H1 (cell line): ENCODE measurements around the gene S100A13. TPM values are rescaled to one million over a fixed set of nuclear protein-coding genes. Genes with fewer than 3 reads are reported as not detected.

Experiments used
- CTCF ChIA-PET: fragments of 300-600 bp; sonication (Branson Sonifier 250); formaldehyde crosslinking; loops from one replicate; lab custom pipeline; 2021; ENCODE audit not compliant: partially characterized antibody; lab: Charles Lee
- POLR2A ChIA-PET: fragments of 300-600 bp; sonication (Branson Sonifier 250); formaldehyde crosslinking; loops from one replicate; lab custom pipeline; 2021; ENCODE audit warnings: inconsistent platforms; ENCODE audit not compliant: partially characterized antibody; lab: Charles Lee
- DNase-seq, 2 experiments: peaks; one replicate each; pipeline versions ENCODE4 v3.0.0 to v3.0.0-alpha.2; 2010 to 2022; ENCODE audit warnings: low spot score in 2 of 2, low read depth in 1 of 2, mixed read lengths in 1 of 2
- FAIRE-seq: peaks from 2 replicates; lab custom pipeline; 2011; peaks lifted over from hg19 to GRCh38; lab: Jason Lieb, UNC
- H2AFZ ChIP-seq: 2 replicates; pipeline ENCODE4 v1.8.1; 2012; ENCODE audit warnings: low read length, inconsistent platforms
- H2AK5ac ChIP-seq: 2 replicates; pipeline ENCODE4 v1.6.1; 2013; ENCODE audit warnings: low read depth, low read length
- H2BK120ac ChIP-seq: replicated peaks from 2 replicates; pipeline ENCODE3; 2013; ENCODE audit warnings: low read depth, low read length, inconsistent platforms
- H2BK12ac ChIP-seq: 2 replicates; pipeline ENCODE4 v1.6.1; 2013; ENCODE audit warnings: low read depth, low read length
- H2BK15ac ChIP-seq: 2 replicates; pipeline ENCODE4 v1.6.1; 2013; ENCODE audit warnings: low read length
- H2BK20ac ChIP-seq: 2 replicates; pipeline ENCODE4 v1.6.1; 2013; ENCODE audit warnings: low read length
- H2BK5ac ChIP-seq: 2 replicates; pipeline ENCODE4 v1.6.1; 2013; ENCODE audit warnings: low read depth, low read length
- H3K14ac ChIP-seq: 2 replicates; pipeline ENCODE4 v1.6.1; 2013; ENCODE audit warnings: inconsistent platforms; ENCODE audit not compliant: insufficient read length
- H3K18ac ChIP-seq: 2 replicates; pipeline ENCODE4 v1.6.1; 2013; ENCODE audit warnings: low read length; ENCODE audit errors: extremely low read depth
- H3K23ac ChIP-seq: 2 replicates; pipeline ENCODE4 v1.6.1; 2013; ENCODE audit warnings: inconsistent platforms; ENCODE audit not compliant: insufficient read length
- H3K23me2 ChIP-seq: 2 replicates; pipeline ENCODE4 v1.6.1; 2013; ENCODE audit warnings: low read depth, low read length
- H3K27ac ChIP-seq: 2 replicates; pipeline ENCODE4 v1.6.1; 2011; ENCODE audit warnings: low read depth, low read length, inconsistent platforms
- H3K27me3 ChIP-seq, 4 experiments: replicated peaks in 1 of 4; 1 replicate in 1 of 4; 2 replicates in 3 of 4; pipeline versions ENCODE4 v1.6.1 to v1.8.1; 2011 to 2013; ENCODE audit warnings: low read length in 3 of 4, mild to moderate bottlenecking in 3 of 4, inconsistent platforms in 2 of 4, mixed read lengths in 2 of 4, moderate library complexity in 1 of 4; ENCODE audit not compliant: control insufficient read depth in 3 of 4, insufficient read depth in 3 of 4; ENCODE audit errors: extremely low read depth in 1 of 4
- H3K36me3 ChIP-seq, 4 experiments: 2 replicates each; pipeline versions ENCODE4 v1.6.1 to v1.8.1; 2011 to 2013; ENCODE audit warnings: mild to moderate bottlenecking in 4 of 4, low read length in 3 of 4, moderate library complexity in 2 of 4, control low read depth in 1 of 4, inconsistent platforms in 1 of 4; ENCODE audit not compliant: insufficient read depth in 4 of 4, control insufficient read depth in 2 of 4
- H3K4ac ChIP-seq: replicated peaks from 2 replicates; pipeline ENCODE3; 2013; ENCODE audit warnings: low read length, low read depth, mixed read lengths, inconsistent platforms; ENCODE audit not compliant: insufficient read length
- H3K4me1 ChIP-seq, 4 experiments: replicated peaks in 1 of 4; 1 replicate in 1 of 4; 2 replicates in 3 of 4; pipeline versions ENCODE4 v1.6.1 to v1.8.1; 2011 to 2013; ENCODE audit warnings: low read length in 3 of 4, inconsistent platforms in 2 of 4, mixed read lengths in 1 of 4; ENCODE audit not compliant: insufficient read depth in 4 of 4, control insufficient read depth in 3 of 4
- H3K4me2 ChIP-seq, 2 experiments: 2 replicates each; pipeline versions ENCODE4 v1.6.1 to v1.8.1; 2011 to 2013; ENCODE audit warnings: low read depth in 2 of 2, low read length in 2 of 2, control low read depth in 1 of 2, inconsistent platforms in 1 of 2, mild to moderate bottlenecking in 1 of 2; ENCODE audit not compliant: insufficient read depth in 1 of 2
- H3K4me3 ChIP-seq, 4 experiments: fragments of 200-600, 300-600 bp in 1 of 4; sonication (generic), shearing (Covaris generic), sonication (Bioruptor Twin) in 1 of 4; 2 replicates each; pipeline versions ENCODE4 v1.5.1 to v1.8.1; 2011 to 2016; ENCODE audit warnings: low read length in 4 of 4, low read depth in 3 of 4, control low read depth in 2 of 4, inconsistent platforms in 2 of 4, mild to moderate bottlenecking in 2 of 4, mixed read lengths in 1 of 4, moderate library complexity in 1 of 4; ENCODE audit not compliant: insufficient read depth in 2 of 4; ENCODE audit errors: extremely low read depth in 1 of 4
- H3K56ac ChIP-seq: replicated peaks from 2 replicates; pipeline ENCODE3; 2013; ENCODE audit warnings: low read depth, mild to moderate bottlenecking, mixed read lengths, low read length, inconsistent platforms; ENCODE audit not compliant: insufficient read length
- H3K79me1 ChIP-seq: 2 replicates; pipeline ENCODE4 v1.6.1; 2013; ENCODE audit warnings: low read depth, low read length, control low read depth
- H3K79me2 ChIP-seq, 2 experiments: 2 replicates each; pipeline versions ENCODE4 v1.6.1 to v1.8.1; 2012 to 2013; ENCODE audit warnings: low read length in 2 of 2, mild to moderate bottlenecking in 2 of 2, inconsistent platforms in 1 of 2; ENCODE audit not compliant: insufficient read depth in 2 of 2, control insufficient read depth in 1 of 2
- H3K9ac ChIP-seq, 4 experiments: replicated peaks in 1 of 4; 1 replicate in 1 of 4; 2 replicates in 3 of 4; pipeline versions ENCODE4 v1.6.1 to v1.8.1; 2011 to 2013; ENCODE audit warnings: low read depth in 3 of 4, low read length in 3 of 4, control low read depth in 2 of 4, mild to moderate bottlenecking in 2 of 4, moderate library complexity in 2 of 4, inconsistent platforms in 1 of 4; ENCODE audit errors: extremely low read depth in 1 of 4
- H3K9me3 ChIP-seq, 2 experiments: 2 replicates each; pipeline versions ENCODE4 v1.6.1 to v1.8.1; 2012 to 2013; ENCODE audit warnings: mild to moderate bottlenecking in 2 of 2, moderate library complexity in 2 of 2, control low read depth in 1 of 2, inconsistent platforms in 1 of 2, low read depth in 1 of 2, low read length in 1 of 2, mixed read lengths in 1 of 2; ENCODE audit not compliant: insufficient read depth in 2 of 2
- H4K20me1 ChIP-seq, 2 experiments: replicated peaks in 1 of 2; 2 replicates each; pipeline versions ENCODE3 to v1.8.1; 2011 to 2013; ENCODE audit warnings: inconsistent platforms in 2 of 2, low read length in 2 of 2, mild to moderate bottlenecking in 1 of 2; ENCODE audit not compliant: insufficient read depth in 2 of 2, control insufficient read depth in 1 of 2
- H4K5ac ChIP-seq: 2 replicates; pipeline ENCODE4 v1.6.1; 2013; ENCODE audit warnings: low read length, low read depth, mixed read lengths, inconsistent platforms; ENCODE audit not compliant: insufficient read length
- H4K8ac ChIP-seq: 2 replicates; pipeline ENCODE4 v1.8.0; 2013; ENCODE audit warnings: mild to moderate bottlenecking, moderate library complexity, low read length, inconsistent platforms; ENCODE audit not compliant: insufficient read depth; ENCODE audit errors: extremely low read depth
- H4K91ac ChIP-seq: replicated peaks from 2 replicates; pipeline ENCODE3; 2013; ENCODE audit warnings: low read length, mixed read lengths, inconsistent platforms; ENCODE audit not compliant: insufficient read length
- CBX5 ChIP-seq: fragments of 300-800, 300-1000 bp; sonication (generic); IDR thresholded peaks from 2 replicates; pipeline ENCODE4 v1.7.1; 2016; ENCODE audit warnings: antibody characterized with exemption, low read length, low read depth
- CREB1 ChIP-seq: IDR thresholded peaks from 2 replicates; pipeline ENCODE4 v1.6.1; 2012; ENCODE audit warnings: inconsistent platforms
- CTBP2 ChIP-seq: IDR thresholded peaks from 2 replicates; pipeline ENCODE4 v1.7.0; 2011; ENCODE audit warnings: borderline replicate concordance, mild to moderate bottlenecking, moderate library complexity, mixed read lengths, low read length; ENCODE audit not compliant: insufficient read depth, insufficient read length
- GABPA ChIP-seq: IDR thresholded peaks from 2 replicates; pipeline ENCODE4 v1.6.1; 2011; ENCODE audit warnings: mild to moderate bottlenecking, low read length, moderate library complexity, borderline replicate concordance; ENCODE audit not compliant: insufficient read depth
- HDAC6 ChIP-seq: IDR thresholded peaks from one replicate; pipeline ENCODE4 v1.7.1; 2012; ENCODE audit warnings: low read depth, mild to moderate bottlenecking, inconsistent platforms, low read length, moderate library complexity
- MAFK ChIP-seq: IDR thresholded peaks from 2 replicates; pipeline ENCODE4 v1.6.1; 2012; ENCODE audit warnings: low read depth, mild to moderate bottlenecking, improper control_type of control experiment, low read length
- POLR2A ChIP-seq, 2 experiments: IDR thresholded peaks; 1 replicate in 1 of 2; 2 replicates in 1 of 2; pipeline ENCODE4 v1.6.1; 2011; ENCODE audit warnings: low read depth in 2 of 2, low read length in 2 of 2, mild to moderate bottlenecking in 2 of 2; ENCODE audit errors: control extremely low read depth in 1 of 2
- RXRA ChIP-seq: IDR thresholded peaks from 2 replicates; pipeline ENCODE4 v1.6.1; 2011; ENCODE audit warnings: low read depth, mild to moderate bottlenecking, low read length, moderate library complexity; ENCODE audit not compliant: insufficient read depth
- SIN3A ChIP-seq, 2 experiments: IDR thresholded peaks in 1 of 2; conservative IDR thresholded peaks in 1 of 2; 2 replicates each; pipeline ENCODE4 v1.6.1; 2011 to 2012; ENCODE audit warnings: low read length in 2 of 2, improper control_type of control experiment in 1 of 2, low read depth in 1 of 2, mild to moderate bottlenecking in 1 of 2
- SUZ12 ChIP-seq: fragments of 200-600 bp; sonication (generic); IDR thresholded peaks from 2 replicates; pipeline ENCODE4 v1.6.1; 2012; ENCODE audit warnings: mild to moderate bottlenecking, inconsistent platforms, low read length, moderate library complexity, mixed read lengths
- TAF1 ChIP-seq: IDR thresholded peaks from 2 replicates; pipeline ENCODE4 v1.6.1; 2011; ENCODE audit warnings: mild to moderate bottlenecking, low read depth, low read length
- TBP ChIP-seq: IDR thresholded peaks from 2 replicates; pipeline ENCODE4 v1.6.1; 2011; ENCODE audit warnings: low read depth, low read length, improper control_type of control experiment
- USF2 ChIP-seq: IDR thresholded peaks from 2 replicates; pipeline ENCODE4 v1.6.1; 2011; ENCODE audit warnings: low read length, improper control_type of control experiment
- YY1 ChIP-seq: IDR thresholded peaks from 2 replicates; pipeline ENCODE4 v1.6.1; 2011; ENCODE audit warnings: low read depth, mild to moderate bottlenecking, low read length
- WGBS, 2 experiments: shearing (Covaris generic) in 1 of 2; methylation state at CpG; one replicate each; pipeline versions ENCODE4 v1.1.6 to v1.1.7; 2013 to 2015; ENCODE audit warnings: low lambda C conversion rate in 2 of 2, mixed read lengths in 2 of 2, inconsistent platforms in 1 of 2, low coverage in 1 of 2, missing lambda C conversion rate in 1 of 2; ENCODE audit not compliant: insufficient replicate concordance in 2 of 2, insufficient coverage in 1 of 2, insufficient read length in 1 of 2; ENCODE audit errors: extremely low coverage in 1 of 2, missing lambda C conversion rate in 1 of 2; 5-methylcytosine and 5-hydroxymethylcytosine counted together
- polyA plus RNA-seq, 7 experiments: library from polyadenylated mRNA; depleted of rRNA in 3 of 7; stranded (reverse) in 5 of 7; unstranded in 2 of 7; fragments of >200 nt in 5 of 7; fragments of 200-250 nt in 2 of 7; gene quantifications; 1 replicate in 5 of 7; 2 replicates in 1 of 7; 4 replicates in 1 of 7; pipeline versions ENCODE4 v1.2.1 to v1.2.3, GENCODE V29; 2011 to 2013; ENCODE audit warnings: missing spikeins in 2 of 7, mixed read lengths in 2 of 7
- total RNA-seq: library from RNA; stranded (reverse); fragmentation: NEBNext Ultra II Directional; extraction: Animal tissue kit (Norgen Biotek cat#: 25700); gene quantifications from 2 replicates; pipeline ENCODE4 v1.2.1, GENCODE V29; 2021

The S100A13 gene
- total and polyA plus RNA-seq, 2 of the 8 experiments (the other 6 are each of a cell fraction or from before 2014, with no cell fraction given): 63.6 to 127 TPM

DNA sequence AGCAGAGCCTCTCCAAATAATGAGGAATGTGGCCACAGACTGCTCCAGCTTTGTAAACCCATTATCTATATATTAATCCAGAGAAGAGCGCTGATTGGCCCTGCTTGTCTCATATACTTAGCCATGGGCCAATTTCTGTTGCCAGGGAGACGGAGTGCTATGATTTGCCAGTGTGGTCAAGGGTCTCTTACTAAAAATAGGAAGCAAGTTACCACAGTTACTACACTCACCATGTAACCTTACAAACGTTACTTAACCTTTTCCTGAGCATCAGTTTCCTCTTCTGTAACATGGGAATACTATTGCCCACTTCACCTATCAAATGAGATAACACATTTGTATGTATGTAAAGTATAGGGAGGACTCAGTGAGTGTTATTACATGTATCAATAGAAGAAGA is 54.0 kb downstream of the S100A13 start:
- Histone ChIP-seq H3K23ac (no peak overlapping the region), H3K4me3 (no peak overlapping the region), H4K5ac (no peak overlapping the region), H2BK20ac (no peak overlapping the region), H4K91ac (no peak overlapping the region), H3K4me1 (peaks cover 0 to 3% (median under 1%) of the 10 kb centered on the region in 4 experiments; a peak in 5 of 7 replicates), H3K79me2 (no peaks in the 10 kb centered on the region), H3K14ac (no peak overlapping the region), H3K4ac (no peak overlapping the region), H3K27ac (no peak overlapping the region), H4K20me1 (no peaks in the 10 kb centered on the region), H3K9me3 (peaks cover 0 to 10% of the 10 kb centered on the region in 2 experiments; a peak in 1 of 4 replicates), H2BK120ac (no peak overlapping the region), H3K18ac (no peak overlapping the region), H3K56ac (no peak overlapping the region), H2BK12ac (no peak overlapping the region), H2AFZ (no peak overlapping the region), H3K27me3 (no peaks in the 10 kb centered on the region), H4K8ac (no peak overlapping the region), H2BK5ac (no peak overlapping the region), H3K79me1 (no peaks in the 10 kb centered on the region), H3K23me2 (peaks cover 2% of the 10 kb centered on the region; the same call in 1 of the 2 replicates), H3K4me2 (no peak overlapping the region), H2AK5ac (no peak overlapping the region), H3K36me3 (no peaks in the 10 kb centered on the region), H3K9ac (no peak overlapping the region), H2BK15ac (no peak overlapping the region)
- CTCF ChIA-PET: interaction anchor here (1.0 to 7.5 kb wide), 19 partner anchors 8 to 772 kb away, joined by 3 to 224 read pairs (median 6); partner anchors contain the start of genes CHTOP, S100A1, S100A13 and S100A14
- no peak for FAIRE-seq
- TF ChIP-seq YY1 (no peak), SIN3A (conservative IDR thresholded peaks at IDR 0.05 in 1 of 2, IDR thresholded peaks at IDR 0.05 in 1 of 2; ENCODE audit: low read depth in 1 of 2, low read length in 2 of 2) (no peak), MAFK (no peak), CTBP2 (no peak), TAF1 (no peak), SUZ12 (no peak), CREB1 (no peak), USF2 (no peak), TBP (no peak), GABPA (no peak), RXRA (no peak), CBX5 (no peak), POLR2A (IDR thresholded peaks at IDR 0.05; ENCODE audit: control extremely low read depth in 1 of 2, low read depth in 2 of 2, low read length in 2 of 2) (no peak), HDAC6 (no peak)
- DNase-seq: no peak
- POLR2A ChIA-PET: interaction anchor here (1.1 kb wide), 1 partner anchor 40 kb away, joined by 3 read pairs; no protein-coding TSS in a partner anchor
- WGBS, 2 experiments: 82% methylated on average over 3 of the region's 3 CpGs; no CpG with 5 or more reads in 1 of the 2 experiments
